Nephron (organoid): ENCODE data around the gene DIP2A.

Experiments used
- H3K27ac Mint-ChIP-seq, 3 experiments: 2 replicates each; pipeline ENCODE4 v1.8.0; 2020; ENCODE audit warnings: mixed read lengths in 3 of 3, mild to moderate bottlenecking in 2 of 3, moderate library complexity in 1 of 3
- H3K27me3 Mint-ChIP-seq: 2 replicates; pipeline ENCODE4 v1.8.0; 2021; ENCODE audit warnings: low read depth, mild to moderate bottlenecking, moderate library complexity, mixed read lengths
- H3K36me3 Mint-ChIP-seq: 2 replicates; pipeline ENCODE4 v1.8.0; 2020; ENCODE audit warnings: low read depth, mixed read lengths
- H3K4me1 Mint-ChIP-seq: 2 replicates; pipeline ENCODE4 v1.8.0; 2020; ENCODE audit warnings: mixed read lengths
- H3K4me3 Mint-ChIP-seq, 3 experiments: 2 replicates each; pipeline ENCODE4 v1.8.0; 2020; ENCODE audit warnings: mild to moderate bottlenecking in 3 of 3, mixed read lengths in 3 of 3, moderate library complexity in 2 of 3
- H3K9me3 Mint-ChIP-seq: 2 replicates; pipeline ENCODE4 v1.8.0; 2020; ENCODE audit warnings: mixed read lengths
- CTCF ChIP-seq, 3 experiments: fragments of 200-600 bp; sonication (generic); IDR thresholded peaks; one replicate each; pipeline ENCODE4 v1.5.0; 2021; ENCODE audit warnings: antibody characterized with exemption in 3 of 3; ENCODE audit not compliant: unreplicated experiment in 3 of 3

Gene DIP2A

GRCh38 chr21:46472246-46472645 is 13.6 kb downstream of the DIP2A start:
- H3K9me3 Mint-ChIP-seq: no peaks in the 10 kb centered on the region
- H3K4me1 Mint-ChIP-seq: no peaks in the 10 kb centered on the region
- peaks cover 3% of the 10 kb centered on the region for H3K27me3 Mint-ChIP-seq
- no peak for TF ChIP-seq CTCF (IDR thresholded peaks at IDR 0.05; ENCODE audit: unreplicated experiment in 3 of 3)
- no peak overlapping the region for H3K27ac Mint-ChIP-seq
- H3K36me3 Mint-ChIP-seq: peaks cover 21% of the 10 kb centered on the region
- H3K4me3 Mint-ChIP-seq: no peak overlapping the region

GRCh38 chr21:46474382-46474781 is 15.7 kb downstream of the DIP2A start:
- peaks cover 34% of the 10 kb centered on the region for H3K36me3 Mint-ChIP-seq
- no peaks in the 10 kb centered on the region for H3K4me1 Mint-ChIP-seq
- no peak overlapping the region for H3K27ac Mint-ChIP-seq
- H3K27me3 Mint-ChIP-seq: no peaks in the 10 kb centered on the region
- H3K9me3 Mint-ChIP-seq: no peaks in the 10 kb centered on the region
- H3K4me3 Mint-ChIP-seq: no peak overlapping the region
- no peak for TF ChIP-seq CTCF (IDR thresholded peaks at IDR 0.05; ENCODE audit: unreplicated experiment in 3 of 3)

GRCh38 chr21:46475296-46475695 is 16.6 kb downstream of the DIP2A start:
- H3K27ac Mint-ChIP-seq: no peak overlapping the region
- no peaks in the 10 kb centered on the region for H3K27me3 Mint-ChIP-seq
- no peak overlapping the region for H3K4me3 Mint-ChIP-seq
- H3K4me1 Mint-ChIP-seq: no peaks in the 10 kb centered on the region
- no peaks in the 10 kb centered on the region for H3K9me3 Mint-ChIP-seq
- peaks cover 34% of the 10 kb centered on the region for H3K36me3 Mint-ChIP-seq
- TF ChIP-seq CTCF (IDR thresholded peaks at IDR 0.05; ENCODE audit: unreplicated experiment in 3 of 3): no peak

GRCh38 chr21:46477765-46478164 is 19.1 kb downstream of the DIP2A start:
- H3K4me3 Mint-ChIP-seq: no peak overlapping the region
- no peak overlapping the region for H3K27ac Mint-ChIP-seq
- no peak for TF ChIP-seq CTCF (IDR thresholded peaks at IDR 0.05; ENCODE audit: unreplicated experiment in 3 of 3)
- H3K9me3 Mint-ChIP-seq: no peaks in the 10 kb centered on the region
- H3K27me3 Mint-ChIP-seq: no peaks in the 10 kb centered on the region
- H3K36me3 Mint-ChIP-seq: peaks cover 40% of the 10 kb centered on the region
- H3K4me1 Mint-ChIP-seq: peaks cover 3% of the 10 kb centered on the region

- no peaks in the 10 kb centered on the region for H3K27me3 Mint-ChIP-seq
- peaks cover 38% of the 10 kb centered on the region for H3K36me3 Mint-ChIP-seq
- H3K27ac Mint-ChIP-seq: no peak overlapping the region
- peaks cover 12% of the 10 kb centered on the region for H3K4me1 Mint-ChIP-seq
- no peak overlapping the region for H3K4me3 Mint-ChIP-seq
- H3K9me3 Mint-ChIP-seq: no peaks in the 10 kb centered on the region
- no peak for TF ChIP-seq CTCF (IDR thresholded peaks at IDR 0.05; ENCODE audit: unreplicated experiment in 3 of 3)
Observed at GRCh38 chr21:46478910-46479309, 20.2 kb downstream of the DIP2A start.

- Mint-ChIP-seq H3K4me3 (no peak overlapping the region), H3K27ac (no peak overlapping the region), H3K27me3 (no peaks in the 10 kb centered on the region), H3K9me3 (no peaks in the 10 kb centered on the region), H3K4me1 (peaks cover 12% of the 10 kb centered on the region), H3K36me3 (peaks cover 43% of the 10 kb centered on the region)
- no peak for TF ChIP-seq CTCF (IDR thresholded peaks at IDR 0.05; ENCODE audit: unreplicated experiment in 3 of 3)
Observed at GRCh38 chr21:46480466-46480865, 21.8 kb downstream of the DIP2A start.
